Measurements from ENCODE around the gene LLGL2.
"Not testable (repeated sequence)": the region's sequence is repeated elsewhere in the genome, so short reads cannot be mapped to it uniquely, and the experiment has no call there.

Gene LLGL2, protein sequence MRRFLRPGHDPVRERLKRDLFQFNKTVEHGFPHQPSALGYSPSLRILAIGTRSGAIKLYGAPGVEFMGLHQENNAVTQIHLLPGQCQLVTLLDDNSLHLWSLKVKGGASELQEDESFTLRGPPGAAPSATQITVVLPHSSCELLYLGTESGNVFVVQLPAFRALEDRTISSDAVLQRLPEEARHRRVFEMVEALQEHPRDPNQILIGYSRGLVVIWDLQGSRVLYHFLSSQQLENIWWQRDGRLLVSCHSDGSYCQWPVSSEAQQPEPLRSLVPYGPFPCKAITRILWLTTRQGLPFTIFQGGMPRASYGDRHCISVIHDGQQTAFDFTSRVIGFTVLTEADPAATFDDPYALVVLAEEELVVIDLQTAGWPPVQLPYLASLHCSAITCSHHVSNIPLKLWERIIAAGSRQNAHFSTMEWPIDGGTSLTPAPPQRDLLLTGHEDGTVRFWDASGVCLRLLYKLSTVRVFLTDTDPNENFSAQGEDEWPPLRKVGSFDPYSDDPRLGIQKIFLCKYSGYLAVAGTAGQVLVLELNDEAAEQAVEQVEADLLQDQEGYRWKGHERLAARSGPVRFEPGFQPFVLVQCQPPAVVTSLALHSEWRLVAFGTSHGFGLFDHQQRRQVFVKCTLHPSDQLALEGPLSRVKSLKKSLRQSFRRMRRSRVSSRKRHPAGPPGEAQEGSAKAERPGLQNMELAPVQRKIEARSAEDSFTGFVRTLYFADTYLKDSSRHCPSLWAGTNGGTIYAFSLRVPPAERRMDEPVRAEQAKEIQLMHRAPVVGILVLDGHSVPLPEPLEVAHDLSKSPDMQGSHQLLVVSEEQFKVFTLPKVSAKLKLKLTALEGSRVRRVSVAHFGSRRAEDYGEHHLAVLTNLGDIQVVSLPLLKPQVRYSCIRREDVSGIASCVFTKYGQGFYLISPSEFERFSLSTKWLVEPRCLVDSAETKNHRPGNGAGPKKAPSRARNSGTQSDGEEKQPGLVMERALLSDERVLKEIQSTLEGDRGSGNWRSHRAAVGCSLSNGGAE

DNA sequence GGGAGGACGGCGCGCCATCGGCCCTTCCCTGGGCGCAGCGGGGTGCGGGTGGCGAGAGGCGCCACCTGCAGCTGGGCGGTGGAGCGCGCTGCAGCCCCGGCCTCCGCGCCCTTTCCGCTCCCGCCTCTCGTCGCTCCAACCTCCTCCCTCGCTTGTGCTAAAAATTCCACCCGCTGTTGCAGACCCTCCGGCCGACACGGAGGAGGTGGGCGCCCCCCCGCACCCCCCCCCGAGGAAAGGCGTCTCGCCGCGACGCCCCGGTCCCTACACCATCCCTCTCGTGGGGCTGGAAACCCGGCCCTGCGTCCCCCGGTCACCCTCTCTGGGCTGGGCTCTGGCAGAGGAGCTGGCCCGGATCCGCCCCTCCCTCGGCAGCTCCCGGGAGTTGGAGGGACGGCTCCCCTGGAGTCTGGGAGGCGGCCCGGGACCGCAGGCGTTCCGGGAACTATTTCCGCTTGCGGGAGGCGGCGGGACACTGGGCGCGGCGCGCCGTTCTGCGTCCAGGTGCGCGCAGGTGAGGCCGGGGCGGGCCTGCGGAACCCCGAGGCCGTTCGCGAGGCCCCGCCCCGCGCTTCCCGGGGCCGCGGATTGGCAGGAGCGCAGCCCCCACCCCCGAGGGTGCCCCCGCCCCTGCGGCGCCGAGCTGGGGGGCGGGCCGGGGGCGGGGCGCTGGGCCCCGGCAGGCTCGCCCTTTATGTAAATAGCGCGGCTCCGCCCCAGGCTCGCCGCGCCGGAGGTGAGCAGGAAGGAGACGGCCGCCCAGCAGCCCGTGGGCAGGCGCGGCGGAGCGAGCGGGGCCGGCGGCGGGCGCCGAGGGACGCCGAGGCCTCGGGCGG, at the start of gene LLGL2:
LLGL2 (plus strand) TSS at position 728 of the 836 bp plus-strand sequence. CDS start 17,730 bp downstream, outside the sequence.
- no peak for DNase-seq (ENCODE audit: low read depth)

DNA sequence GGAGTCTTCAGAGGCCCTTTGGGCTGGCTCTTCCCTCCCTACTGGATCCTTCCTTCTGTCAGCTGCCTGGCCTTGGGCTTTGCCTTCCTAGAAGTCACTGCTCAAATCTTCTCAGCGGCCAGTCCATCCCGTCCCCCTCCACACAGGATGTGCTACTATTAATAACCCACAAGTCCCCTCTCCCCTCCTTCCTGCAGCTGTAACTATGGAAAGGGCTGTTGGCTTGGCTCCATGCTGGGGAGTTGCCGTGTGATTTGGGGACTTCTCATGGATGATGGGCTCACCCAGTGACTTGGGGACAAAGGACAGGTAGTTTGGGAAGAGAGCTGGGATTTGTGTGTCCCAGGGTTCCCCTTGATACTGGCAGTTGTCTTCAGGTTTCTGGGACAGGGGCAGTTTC, 49.6 kb upstream of the LLGL2 start:
- DNase-seq (ENCODE audit: low read depth), result no peak

DNA sequence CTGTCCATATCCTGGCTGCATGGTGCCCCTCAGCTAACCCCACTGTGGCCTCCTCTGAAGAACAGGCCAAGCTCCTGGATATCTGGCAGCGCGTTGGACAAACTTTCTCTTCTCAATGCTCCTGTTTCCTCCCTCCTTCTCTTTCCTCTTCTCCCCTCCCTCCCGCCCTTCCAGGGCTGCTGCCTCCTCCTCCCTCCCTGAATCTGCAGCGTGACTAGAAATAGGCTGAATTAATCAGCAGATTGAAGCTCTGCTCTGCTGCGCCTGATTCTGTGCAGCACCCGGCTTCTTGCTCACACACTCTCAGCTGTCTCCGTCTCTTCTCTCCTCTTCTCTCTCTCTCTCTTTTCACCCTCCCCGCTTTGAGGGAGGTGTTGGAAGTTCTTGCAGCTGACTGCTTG, 49.2 kb upstream of the LLGL2 start:
- DNase-seq (ENCODE audit: low read depth), result no peak

DNA sequence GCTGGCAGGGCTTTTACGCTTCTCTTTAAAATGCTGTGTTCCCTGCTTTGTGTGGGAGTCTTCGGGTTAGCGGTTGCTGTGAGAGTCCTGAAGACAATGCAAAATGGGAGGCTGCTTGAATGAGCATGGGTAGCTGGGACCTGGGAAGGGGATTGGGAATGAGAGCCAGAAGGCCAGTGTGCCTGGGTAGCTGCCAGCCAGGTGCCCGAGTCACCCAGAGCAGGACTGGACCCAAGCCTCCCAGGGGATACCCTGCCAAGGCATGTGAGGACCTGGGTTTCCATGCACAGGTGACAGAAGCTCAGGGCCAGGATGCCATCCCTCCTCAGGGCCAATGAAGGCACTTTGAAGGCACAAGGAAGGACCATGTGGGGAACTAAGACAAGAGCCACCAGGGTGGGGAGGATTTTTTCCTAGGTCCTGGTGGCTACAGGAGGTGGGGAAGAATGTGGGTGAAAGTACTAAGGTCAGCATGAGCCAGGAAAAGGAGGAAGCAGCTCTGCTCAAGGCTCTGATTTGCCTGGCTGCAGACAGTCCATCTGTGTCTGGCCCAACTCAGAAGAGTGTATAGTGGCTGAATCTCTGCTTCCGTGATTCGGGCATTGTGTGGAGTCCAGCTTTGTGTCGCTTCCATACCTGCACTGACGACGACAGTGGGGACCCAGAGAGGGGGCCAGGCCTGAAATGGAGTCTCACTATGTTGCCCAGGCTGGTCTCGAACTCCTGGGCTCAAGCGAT, 48.6 kb upstream of the LLGL2 start:
- no peak for DNase-seq (ENCODE audit: low read depth)

DNA sequence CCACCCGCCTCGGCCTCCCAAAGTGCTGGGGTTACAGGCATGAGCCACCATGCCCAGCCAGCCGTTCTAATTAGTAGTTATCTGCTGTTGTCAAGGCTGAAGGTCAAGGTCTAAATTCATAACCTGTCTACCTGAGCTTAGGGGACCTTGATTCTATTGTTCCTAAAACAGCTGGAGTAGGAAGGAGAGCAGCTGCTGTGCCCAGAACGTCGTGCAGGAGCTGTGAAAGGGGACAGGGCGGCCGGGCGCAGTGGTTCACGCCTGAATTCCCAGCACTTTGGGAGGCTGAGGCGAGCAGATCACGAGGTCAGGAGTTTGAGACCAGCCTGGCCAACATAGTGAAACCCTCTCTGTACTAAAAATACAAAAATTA, 48.0 kb upstream of the LLGL2 start:
- DNase-seq (ENCODE audit: low read depth), result not testable (repeated sequence)

DNA sequence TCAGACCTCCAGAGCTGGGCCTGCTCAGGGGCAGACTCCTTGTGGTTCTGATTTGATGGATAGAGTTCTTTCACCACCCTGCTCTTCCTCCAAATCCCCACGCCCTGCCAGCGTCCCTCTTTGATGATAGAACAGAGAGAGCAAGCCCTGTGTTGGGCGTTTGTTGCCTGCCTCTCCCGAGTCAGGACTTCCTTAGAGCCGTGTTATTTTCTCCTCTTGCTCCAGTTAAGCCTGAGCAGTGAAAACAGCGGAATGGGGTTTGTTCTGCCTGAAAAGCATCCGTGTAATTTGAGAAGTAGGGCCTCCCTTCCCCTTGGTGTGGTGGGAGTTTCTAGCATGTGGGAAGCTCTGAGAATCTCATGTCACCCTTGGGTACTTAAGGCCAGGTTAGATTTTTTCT, 47.0 kb upstream of the LLGL2 start:
- DNase-seq (ENCODE audit: low read depth), result no peak

DNA sequence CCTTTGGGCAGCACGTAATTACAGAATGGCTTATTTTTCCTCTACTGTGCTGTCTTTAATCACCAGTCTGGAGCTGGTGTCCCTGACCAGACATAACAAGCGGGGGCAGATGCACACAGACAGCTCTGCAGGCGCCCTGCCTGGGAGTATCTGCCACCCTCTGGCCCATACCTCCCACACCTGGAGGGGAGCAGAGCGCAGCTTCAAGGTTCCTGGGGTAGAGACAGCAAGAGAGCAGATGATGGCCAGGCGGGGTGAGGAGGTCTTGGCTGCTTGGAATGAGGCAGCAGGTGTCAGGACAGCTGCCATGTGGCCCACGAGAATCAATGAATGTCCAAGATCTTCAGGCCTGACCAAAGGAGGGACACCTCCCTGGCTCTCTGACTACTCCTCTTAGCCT, 45.2 kb upstream of the LLGL2 start:
- DNase-seq (ENCODE audit: low read depth), result no peak

DNA sequence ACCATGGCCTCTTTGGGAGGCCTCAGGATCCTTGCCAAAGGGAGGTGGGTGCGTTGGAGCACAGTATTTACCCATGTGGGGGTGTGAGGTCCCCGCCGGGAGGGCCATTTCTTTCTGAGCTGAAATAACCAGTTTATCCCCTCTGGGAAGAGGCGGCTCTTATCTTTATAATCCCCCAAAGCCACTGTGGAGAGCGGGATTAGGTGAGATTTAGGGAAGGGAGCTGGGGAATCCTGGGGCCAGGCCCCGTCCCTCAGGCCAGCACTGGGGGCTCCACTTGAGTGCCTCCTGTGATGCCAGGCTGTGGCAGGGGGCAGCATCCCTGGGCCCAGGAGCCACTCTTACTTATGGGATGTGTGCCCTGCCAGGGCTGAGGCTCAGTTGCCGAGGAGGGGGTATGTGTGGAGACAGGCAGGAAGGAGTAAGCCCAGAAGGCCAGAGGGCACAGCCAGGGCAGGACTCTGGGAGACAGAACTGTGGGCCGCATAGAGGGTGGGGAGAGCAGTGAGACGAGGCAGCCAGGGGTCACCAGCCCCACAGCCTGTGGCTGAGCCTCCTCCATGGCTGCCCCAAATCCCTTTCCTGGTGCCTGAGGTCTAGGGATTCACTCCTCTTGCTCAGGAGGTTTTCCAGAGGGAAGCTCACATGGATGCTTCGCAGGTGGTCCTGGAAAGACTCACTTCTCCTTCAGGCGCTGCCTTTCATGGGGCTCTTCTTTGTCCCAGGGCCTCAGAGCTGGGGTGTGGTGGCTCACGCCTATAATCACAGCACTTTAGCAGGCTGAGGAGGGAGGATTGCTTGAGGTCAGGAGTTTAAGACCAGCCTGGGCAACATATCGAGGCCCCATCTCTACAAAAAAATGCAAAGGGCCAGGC, 44.1 kb upstream of the LLGL2 start:
- no peak for DNase-seq (ENCODE audit: low read depth)

DNA sequence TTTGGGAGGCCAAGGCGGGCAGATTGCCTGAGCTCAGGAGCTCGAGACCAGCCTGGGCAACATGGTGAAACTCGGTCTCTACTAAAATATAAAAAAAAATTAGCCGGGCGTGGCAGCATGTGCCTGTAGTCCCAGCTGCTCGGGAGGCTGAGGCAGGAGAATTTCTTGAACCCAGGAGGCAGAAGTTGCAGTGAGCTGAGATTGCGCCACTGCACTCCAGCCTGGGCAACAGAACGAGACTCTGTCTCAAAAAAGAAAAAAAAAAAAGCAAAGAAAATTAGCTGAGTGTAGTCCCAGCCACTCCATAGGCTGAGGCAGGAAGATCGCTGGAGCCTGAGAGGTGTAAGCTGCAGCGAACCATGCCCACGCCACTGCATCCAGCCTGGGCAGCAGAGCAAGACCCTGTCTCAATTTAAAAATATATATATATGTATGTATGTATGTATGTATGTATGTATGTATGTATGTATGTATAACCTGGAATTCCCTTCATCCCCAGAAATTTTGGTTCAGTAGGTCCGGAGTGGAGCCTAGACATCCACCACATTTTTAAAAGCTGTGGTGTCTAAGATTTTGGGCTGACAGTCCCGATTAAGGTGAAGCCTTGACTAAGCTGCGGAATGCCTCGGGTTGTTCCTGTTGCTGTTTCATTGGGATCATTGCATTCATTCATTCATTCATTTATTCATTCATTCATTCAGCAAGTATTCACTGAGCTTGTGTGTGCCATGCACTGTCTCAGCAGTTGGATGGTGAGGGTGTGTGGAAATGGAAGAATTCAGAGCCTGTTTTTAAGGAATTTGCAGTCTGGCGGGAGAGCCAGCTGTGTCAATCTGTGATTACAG, 43.2 kb upstream of the LLGL2 start:
- DNase-seq (ENCODE audit: low read depth), result no peak

DNA sequence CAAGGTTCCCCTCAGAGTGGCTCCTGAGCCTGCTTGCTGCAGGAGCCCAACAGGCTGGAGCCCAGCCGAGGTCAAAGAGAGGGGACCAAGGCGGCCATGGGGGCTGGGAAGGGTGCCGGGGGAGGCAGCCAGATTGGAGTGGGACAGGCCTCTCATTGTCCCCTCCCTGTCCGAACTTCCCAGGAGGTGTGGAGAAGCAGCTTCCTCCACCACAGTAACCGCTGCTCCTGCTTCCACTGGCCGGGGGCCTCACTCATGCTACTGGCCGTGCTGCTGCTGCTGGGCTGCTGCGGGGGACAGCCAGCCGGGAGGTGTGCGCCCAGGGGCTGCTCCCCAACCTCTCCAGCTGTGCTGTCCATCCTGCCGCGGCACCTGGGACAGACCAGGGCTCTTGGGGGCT, 39.8 kb upstream of the LLGL2 start:
- no peak for DNase-seq (ENCODE audit: low read depth)

DNA sequence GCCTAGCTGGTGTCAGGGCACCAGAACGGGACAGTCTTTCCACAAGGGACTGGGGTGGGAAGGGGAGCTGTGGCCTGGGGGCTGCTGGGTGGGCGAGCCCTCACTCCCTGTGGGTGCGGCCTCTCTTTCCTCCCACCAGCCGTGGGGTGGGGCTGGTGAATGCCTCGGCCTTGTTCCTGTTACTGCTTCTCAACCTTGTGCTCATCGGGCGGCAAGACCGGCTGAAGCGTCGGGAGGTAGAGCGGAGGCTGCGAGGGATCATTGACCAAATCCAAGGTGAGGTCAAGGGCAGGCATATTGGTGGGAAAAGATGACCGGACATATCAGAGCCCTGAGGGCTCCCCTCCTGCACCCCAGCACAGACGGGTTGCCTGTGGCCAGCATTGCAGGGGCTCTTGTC, 39.3 kb upstream of the LLGL2 start:
- no peak for DNase-seq (ENCODE audit: low read depth)

DNA sequence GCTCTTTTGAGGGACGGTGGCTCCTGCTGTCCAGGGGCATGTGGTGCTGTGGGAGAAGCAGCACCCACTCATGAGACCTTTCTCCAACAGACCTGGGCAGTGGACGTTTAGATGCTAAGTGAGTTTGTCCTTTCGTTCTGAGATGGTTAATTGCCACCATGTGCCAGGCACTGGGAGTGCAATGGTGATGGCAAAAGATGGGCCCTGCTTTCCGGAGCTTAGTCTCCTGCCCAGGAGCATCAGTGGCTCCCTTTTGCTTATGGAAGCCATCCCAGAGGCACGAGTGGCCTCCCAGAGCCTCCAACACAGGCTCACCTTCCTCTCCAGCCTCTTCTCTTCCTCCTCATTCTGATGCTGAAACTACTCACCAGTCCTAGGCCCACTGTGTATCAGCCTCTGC, 38.5 kb upstream of the LLGL2 start:
- DNase-seq (ENCODE audit: low read depth), result no peak

DNA sequence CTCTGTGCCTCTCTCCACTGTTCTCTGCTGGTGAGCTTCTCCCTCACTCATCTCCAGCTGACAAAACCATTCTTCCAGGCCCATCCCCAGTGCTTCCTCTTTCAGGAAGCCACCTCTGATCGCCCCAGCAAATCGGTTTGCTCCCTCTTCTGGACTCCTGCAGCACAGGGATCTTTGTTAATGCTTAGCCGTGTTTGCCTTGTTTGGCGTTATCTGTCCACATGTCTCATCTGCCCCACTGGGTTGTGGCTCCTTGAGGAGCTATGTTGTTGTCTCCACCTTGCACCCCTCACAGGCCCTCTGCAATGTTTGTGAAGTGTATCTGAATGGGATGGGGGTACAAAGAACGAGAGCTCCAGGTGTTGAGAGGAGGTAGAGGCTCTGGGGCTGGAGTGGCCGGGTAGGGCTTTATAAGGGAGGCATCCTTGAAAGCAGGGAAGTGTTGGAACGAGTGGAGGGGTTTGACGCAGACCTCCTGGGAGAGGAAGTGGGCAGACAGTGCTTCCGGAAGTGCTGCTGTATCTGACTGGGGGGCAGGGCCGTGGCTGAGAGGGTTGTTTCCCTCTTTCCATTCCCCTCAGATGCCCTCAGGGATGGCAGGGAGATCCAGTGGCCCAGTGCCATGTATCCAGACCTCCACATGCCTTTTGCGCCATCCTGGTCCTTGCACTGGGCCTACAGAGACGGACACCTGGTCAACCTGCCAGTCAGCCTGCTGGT, 38.0 kb upstream of the LLGL2 start:
- no peak for DNase-seq (ENCODE audit: low read depth)

DNA sequence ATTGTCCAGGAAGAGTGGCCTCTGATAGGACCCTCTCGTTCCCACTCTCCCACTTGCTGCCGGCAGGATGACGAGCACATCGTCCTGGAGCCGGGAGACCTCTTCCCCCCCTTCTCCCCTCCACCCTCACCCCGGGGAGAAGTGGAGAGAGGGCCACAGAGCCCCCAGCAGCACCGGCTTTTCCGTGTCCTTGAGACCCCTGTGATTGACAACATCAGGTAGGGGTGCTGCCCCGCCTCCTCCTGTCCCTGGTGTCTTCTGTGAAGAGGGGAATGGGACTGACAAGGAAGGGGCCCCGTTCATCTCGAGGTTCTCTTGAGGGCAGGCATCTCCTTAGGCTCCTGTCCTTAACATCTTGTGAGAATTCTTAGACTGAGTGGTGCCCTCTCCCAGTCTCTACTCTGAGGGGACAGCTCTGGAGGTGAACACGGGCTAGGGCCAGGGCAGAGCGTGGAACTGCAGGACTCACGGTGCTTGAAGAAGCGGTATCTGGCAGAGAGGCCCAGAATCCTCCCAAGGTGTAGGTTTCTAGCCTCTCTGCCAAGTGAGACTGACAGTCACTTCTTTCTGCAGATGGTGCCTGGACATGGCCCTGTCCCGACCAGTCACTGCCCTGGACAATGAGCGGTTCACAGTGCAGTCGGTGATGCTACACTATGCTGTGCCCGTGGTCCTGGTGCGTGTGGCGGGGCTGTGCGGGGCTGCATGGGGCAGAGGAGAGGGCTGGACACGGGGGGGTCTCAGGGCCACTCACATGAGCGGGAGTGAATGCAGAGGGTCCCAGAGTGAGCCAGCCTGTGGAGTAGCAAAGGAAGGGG, 36.6 kb upstream of the LLGL2 start:
- DNase-seq (ENCODE audit: low read depth), result no peak

DNA sequence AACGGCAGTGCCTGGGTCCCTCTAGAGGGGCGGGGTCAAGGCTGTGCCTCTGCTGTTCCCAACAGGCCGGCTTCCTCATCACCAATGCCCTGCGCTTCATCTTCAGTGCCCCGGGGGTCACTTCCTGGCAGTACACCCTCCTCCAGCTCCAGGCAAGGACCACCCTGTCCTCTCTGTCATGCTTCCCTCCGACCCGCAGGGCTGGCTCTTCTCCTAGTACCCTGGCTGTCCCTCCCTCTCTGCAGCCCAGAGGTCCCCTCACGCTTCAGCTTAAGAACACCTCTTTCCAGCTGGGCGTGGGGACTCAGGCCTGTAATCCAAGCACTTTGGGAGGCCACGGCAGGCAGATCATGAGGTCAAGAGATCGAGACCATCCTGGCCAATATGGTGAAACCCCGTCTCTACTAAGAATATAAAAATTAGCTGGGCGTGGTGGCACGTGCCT, 36.0 kb upstream of the LLGL2 start:
- DNase-seq (ENCODE audit: low read depth), result no peak

DNA sequence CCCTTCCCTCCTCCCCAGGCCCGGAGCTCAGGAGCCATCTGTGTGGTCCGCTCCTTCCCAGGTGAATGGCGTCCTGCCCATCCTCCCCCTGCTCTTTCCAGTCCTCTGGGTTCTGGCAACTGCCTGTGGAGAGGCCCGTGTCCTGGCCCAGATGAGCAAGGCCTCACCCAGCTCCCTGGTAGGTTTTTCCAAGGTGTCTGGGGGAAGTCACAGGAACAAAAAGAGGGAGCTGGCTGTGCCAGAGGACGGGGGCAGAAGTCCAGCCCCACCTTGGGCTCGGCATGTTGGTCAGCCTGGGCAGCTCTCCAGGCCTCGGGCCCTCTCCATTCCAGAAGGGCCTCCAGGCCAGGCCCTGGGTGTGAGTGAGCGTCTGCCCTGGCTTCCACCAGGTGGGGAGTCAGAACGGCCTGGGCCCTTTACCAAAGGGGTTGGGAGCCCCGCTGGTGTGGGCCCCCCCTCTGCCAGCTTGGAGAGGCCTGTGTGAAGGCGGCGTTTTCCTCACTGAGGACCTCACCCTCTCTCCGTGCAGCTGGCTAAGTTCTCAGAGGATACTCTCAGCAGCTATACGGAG, 35.2 kb upstream of the LLGL2 start:
- DNase-seq (ENCODE audit: low read depth), result no peak

DNA sequence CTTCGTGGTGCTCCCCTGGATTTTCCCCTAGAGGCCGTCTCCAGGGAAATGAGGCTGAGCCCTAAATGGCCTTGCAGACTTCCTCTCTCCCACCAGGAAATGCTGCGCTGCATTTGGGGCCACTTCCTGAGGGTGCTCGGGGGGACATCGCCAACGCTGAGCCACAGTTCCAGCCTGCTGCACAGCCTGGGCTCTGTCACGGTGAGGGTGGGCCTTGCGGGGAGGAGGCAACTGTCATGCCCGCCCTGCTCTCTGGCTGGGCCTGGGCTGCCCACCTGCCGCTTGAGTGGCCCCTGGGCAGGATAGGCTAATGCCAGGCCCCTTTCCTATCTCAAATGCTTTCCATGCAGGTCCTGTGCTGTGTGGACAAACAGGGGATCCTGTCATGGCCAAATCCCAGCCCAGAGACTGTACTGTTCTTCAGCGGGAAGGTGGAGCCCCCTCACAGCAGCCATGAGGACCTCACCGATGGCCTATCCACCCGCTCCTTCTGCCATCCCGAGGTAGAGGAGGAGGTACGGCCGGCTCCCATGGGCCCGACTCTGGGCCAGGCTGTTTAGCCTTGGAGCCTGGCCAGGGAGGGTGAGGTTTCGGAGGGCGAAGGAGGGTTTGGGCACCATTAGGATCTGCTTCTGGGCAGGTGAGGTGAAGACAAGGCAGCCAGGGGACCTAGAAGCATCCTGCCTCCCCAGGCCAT, 34.4 kb upstream of the LLGL2 start:
- no peak for DNase-seq (ENCODE audit: low read depth)
